Measurements from ENCODE around the gene ANGPTL4.
"Not testable (repeated sequence)": the region's sequence is repeated elsewhere in the genome, so short reads cannot be mapped to it uniquely, and the experiment has no call there.

Gene ANGPTL4

GRCh38 chr19:8379156-8379891, 15.4 kb downstream of the ANGPTL4 start:
- H3K4me3 Mint-ChIP-seq; DNase-seq; H3K36me3 Mint-ChIP-seq (ENCODE audit: insufficient read depth); ATAC-seq (replicated peaks); H3K9me3 Mint-ChIP-seq; H3K27me3 Mint-ChIP-seq; H3K4me1 Mint-ChIP-seq (ENCODE audit: low read depth in 2 of 2): not testable (repeated sequence)
- H3K27ac Mint-ChIP-seq, result peak overlapping the region in 1 of 2 donors; percentile 81

- H3K36me3 Mint-ChIP-seq (ENCODE audit: insufficient read depth); H3K9me3 Mint-ChIP-seq; H3K4me3 Mint-ChIP-seq; H3K27me3 Mint-ChIP-seq; H3K4me1 Mint-ChIP-seq (ENCODE audit: low read depth in 2 of 2); DNase-seq; ATAC-seq (replicated peaks); H3K27ac Mint-ChIP-seq: not testable (repeated sequence)
Observed at GRCh38 chr19:8384569-8384968, 20.6 kb downstream of the ANGPTL4 start.

- H3K9me3 Mint-ChIP-seq; H3K36me3 Mint-ChIP-seq (ENCODE audit: insufficient read depth); H3K4me1 Mint-ChIP-seq (ENCODE audit: low read depth in 2 of 2); DNase-seq; H3K27ac Mint-ChIP-seq; H3K4me3 Mint-ChIP-seq; H3K27me3 Mint-ChIP-seq; ATAC-seq (replicated peaks): not testable (repeated sequence)
Observed at GRCh38 chr19:8385103-8385502, 21.1 kb downstream of the ANGPTL4 start.

GRCh38 chr19:8385566-8385965, 21.6 kb downstream of the ANGPTL4 start:
- not testable (repeated sequence) for H3K4me1 Mint-ChIP-seq (ENCODE audit: low read depth in 2 of 2); ATAC-seq (replicated peaks); DNase-seq; H3K27ac Mint-ChIP-seq; H3K4me3 Mint-ChIP-seq; H3K9me3 Mint-ChIP-seq; H3K27me3 Mint-ChIP-seq
- peaks cover 13% of the 10 kb centered on the region for H3K36me3 Mint-ChIP-seq (ENCODE audit: insufficient read depth)

- H3K4me3 Mint-ChIP-seq; H3K27me3 Mint-ChIP-seq; DNase-seq; ATAC-seq (replicated peaks); H3K9me3 Mint-ChIP-seq; H3K27ac Mint-ChIP-seq: not testable (repeated sequence)
- Mint-ChIP-seq H3K4me1 (ENCODE audit: low read depth in 2 of 2) (peaks cover 4 to 12% of the 10 kb centered on the region in 2 donors), H3K36me3 (ENCODE audit: insufficient read depth) (peaks cover 16% of the 10 kb centered on the region)
Observed at GRCh38 chr19:8386419-8386818, 22.5 kb downstream of the ANGPTL4 start.

GRCh38 chr19:8386990-8387389, 23.0 kb downstream of the ANGPTL4 start:
- DNase-seq (no peak), ATAC-seq (replicated peaks) (no peak)
- H3K4me1 Mint-ChIP-seq (ENCODE audit: low read depth in 2 of 2), result peaks cover 9 to 17% of the 10 kb centered on the region in 2 donors
- H3K36me3 Mint-ChIP-seq (ENCODE audit: insufficient read depth), result peaks cover 16% of the 10 kb centered on the region
- H3K4me3 Mint-ChIP-seq, result no peak overlapping the region
- H3K27me3 Mint-ChIP-seq, result no peaks in the 10 kb centered on the region
- no peak overlapping the region for H3K27ac Mint-ChIP-seq
- no peaks in the 10 kb centered on the region for H3K9me3 Mint-ChIP-seq

GRCh38 chr19:8387688-8388611, 24.0 kb downstream of the ANGPTL4 start:
- Mint-ChIP-seq H3K4me3 (no peak overlapping the region), H3K27ac (no peak overlapping the region), H3K27me3 (no peaks in the 10 kb centered on the region)

GRCh38 chr19:8388612-8388958, 24.6 kb downstream of the ANGPTL4 start:
- H3K36me3 Mint-ChIP-seq (ENCODE audit: insufficient read depth), result peaks cover 23% of the 10 kb centered on the region
- no peaks in the 10 kb centered on the region for H3K27me3 Mint-ChIP-seq
- H3K4me1 Mint-ChIP-seq (ENCODE audit: low read depth in 2 of 2), result peaks cover 17 to 23% of the 10 kb centered on the region in 2 donors
- DNase-seq (no peak), ATAC-seq (replicated peaks) (no peak)
- no peak overlapping the region for H3K27ac Mint-ChIP-seq
- no peak overlapping the region for H3K4me3 Mint-ChIP-seq
- no peaks in the 10 kb centered on the region for H3K9me3 Mint-ChIP-seq

More at GRCh38 chr19:8387688-8388611, 24.0 kb downstream of the ANGPTL4 start:
- Mint-ChIP-seq H3K9me3 (no peaks in the 10 kb centered on the region), H3K4me1 (ENCODE audit: low read depth in 2 of 2) (peaks cover 15 to 19% of the 10 kb centered on the region in 2 donors), H3K36me3 (ENCODE audit: insufficient read depth) (peaks cover 21% of the 10 kb centered on the region)
- ATAC-seq (replicated peaks) (no peak), DNase-seq (no peak)

GRCh38 chr19:8389891-8390616, 26.1 kb downstream of the ANGPTL4 start, which contains the start of gene RAB11B:
RAB11B (plus strand) TSS chr19:8390360; CDS start chr19:8390417, 57 bp downstream.
- Mint-ChIP-seq H3K4me3 (peak within 1 kb of the TSS; percentile 90 to 91), H3K4me1 (ENCODE audit: low read depth in 2 of 2) (peaks cover 17 to 28% of the 10 kb centered on the region in 2 donors), H3K36me3 (ENCODE audit: insufficient read depth) (peaks cover 23% of the 10 kb centered on the region), H3K27ac (peak within 1 kb of the TSS; percentile 86 to 94), H3K9me3 (no peaks in the 10 kb centered on the region), H3K27me3 (no peaks in the 10 kb centered on the region)
- peak; percentile 97 to 98 (median 98) for DNase-seq
- peak; percentile 88 for ATAC-seq (replicated peaks)

GRCh38 chr19:8390617-8390981, 26.6 kb downstream of the ANGPTL4 start:
- ATAC-seq (replicated peaks) (peak; percentile 56), DNase-seq (peak; percentile 87 to 89 (median 89))
- Mint-ChIP-seq H3K4me3 (peak overlapping the region; percentile 90 to 91), H3K9me3 (no peaks in the 10 kb centered on the region), H3K27ac (peak overlapping the region; percentile 86 to 94), H3K27me3 (no peaks in the 10 kb centered on the region), H3K4me1 (ENCODE audit: low read depth in 2 of 2) (peaks cover 17 to 32% of the 10 kb centered on the region in 2 donors), H3K36me3 (ENCODE audit: insufficient read depth) (peaks cover 26% of the 10 kb centered on the region)

GRCh38 chr19:8391198-8392016, 27.5 kb downstream of the ANGPTL4 start:
- peak overlapping the region; percentile 90 to 91 for H3K4me3 Mint-ChIP-seq
- H3K27me3 Mint-ChIP-seq, result no peaks in the 10 kb centered on the region
- H3K36me3 Mint-ChIP-seq (ENCODE audit: insufficient read depth), result peaks cover 26% of the 10 kb centered on the region
- peaks cover 22 to 37% of the 10 kb centered on the region in 2 donors for H3K4me1 Mint-ChIP-seq (ENCODE audit: low read depth in 2 of 2)
- ATAC-seq (replicated peaks), result no peak
- DNase-seq, result no peak
- H3K9me3 Mint-ChIP-seq, result no peaks in the 10 kb centered on the region
- peak overlapping the region; percentile 86 to 94 for H3K27ac Mint-ChIP-seq

GRCh38 chr19:8392017-8392591, 28.1 kb downstream of the ANGPTL4 start:
- Mint-ChIP-seq H3K9me3 (no peaks in the 10 kb centered on the region), H3K4me3 (peak overlapping the region in 1 of 2 donors; percentile 50), H3K36me3 (ENCODE audit: insufficient read depth) (peaks cover 26% of the 10 kb centered on the region), H3K27ac (no peak overlapping the region), H3K4me1 (ENCODE audit: low read depth in 2 of 2) (peaks cover 29 to 42% of the 10 kb centered on the region in 2 donors), H3K27me3 (no peaks in the 10 kb centered on the region)
- no peak for ATAC-seq (replicated peaks)
- no peak for DNase-seq

Measured in effector memory CD8-positive, alpha-beta T cell (primary cell).